IPS DF 6.9 (cell line): ENCODE results near the gene UQCC2.

Experiments used
- DNase-seq: peaks from one replicate; pipeline ENCODE4 v3.0.0-alpha.2; 2013; ENCODE audit warnings: low read depth, low spot score
- H3K27ac ChIP-seq: one replicate; pipeline ENCODE4 v1.5.1; 2013; ENCODE audit warnings: low read length, control low read depth
- H3K27me3 ChIP-seq: 2 replicates; pipeline ENCODE4 v1.6.1; 2013; ENCODE audit warnings: mild to moderate bottlenecking, low read length; ENCODE audit not compliant: control insufficient read depth, insufficient read depth
- H3K36me3 ChIP-seq: 2 replicates; pipeline ENCODE4 v1.6.1; 2013; ENCODE audit warnings: low read length; ENCODE audit not compliant: control insufficient read depth, insufficient read depth
- H3K4me1 ChIP-seq: 2 replicates; pipeline ENCODE4 v1.6.1; 2013; ENCODE audit warnings: low read length; ENCODE audit not compliant: control insufficient read depth, insufficient read depth
- H3K4me3 ChIP-seq: 2 replicates; pipeline ENCODE4 v1.5.1; 2013; ENCODE audit warnings: mild to moderate bottlenecking, low read length
- H3K9me3 ChIP-seq: 2 replicates; pipeline ENCODE4 v1.6.1; 2013; ENCODE audit warnings: low read length, inconsistent platforms; ENCODE audit not compliant: control insufficient read depth, insufficient read depth
- WGBS: extraction: QIAGEN DNeasy Blood & Tissue Kit; methylation state at CpG from one replicate; pipeline ENCODE4 v1.1.7; 2013; ENCODE audit warnings: mixed read lengths, missing lambda C conversion rate; ENCODE audit not compliant: insufficient read length, insufficient coverage; 5-methylcytosine and 5-hydroxymethylcytosine counted together

The UQCC2 gene

DNA sequence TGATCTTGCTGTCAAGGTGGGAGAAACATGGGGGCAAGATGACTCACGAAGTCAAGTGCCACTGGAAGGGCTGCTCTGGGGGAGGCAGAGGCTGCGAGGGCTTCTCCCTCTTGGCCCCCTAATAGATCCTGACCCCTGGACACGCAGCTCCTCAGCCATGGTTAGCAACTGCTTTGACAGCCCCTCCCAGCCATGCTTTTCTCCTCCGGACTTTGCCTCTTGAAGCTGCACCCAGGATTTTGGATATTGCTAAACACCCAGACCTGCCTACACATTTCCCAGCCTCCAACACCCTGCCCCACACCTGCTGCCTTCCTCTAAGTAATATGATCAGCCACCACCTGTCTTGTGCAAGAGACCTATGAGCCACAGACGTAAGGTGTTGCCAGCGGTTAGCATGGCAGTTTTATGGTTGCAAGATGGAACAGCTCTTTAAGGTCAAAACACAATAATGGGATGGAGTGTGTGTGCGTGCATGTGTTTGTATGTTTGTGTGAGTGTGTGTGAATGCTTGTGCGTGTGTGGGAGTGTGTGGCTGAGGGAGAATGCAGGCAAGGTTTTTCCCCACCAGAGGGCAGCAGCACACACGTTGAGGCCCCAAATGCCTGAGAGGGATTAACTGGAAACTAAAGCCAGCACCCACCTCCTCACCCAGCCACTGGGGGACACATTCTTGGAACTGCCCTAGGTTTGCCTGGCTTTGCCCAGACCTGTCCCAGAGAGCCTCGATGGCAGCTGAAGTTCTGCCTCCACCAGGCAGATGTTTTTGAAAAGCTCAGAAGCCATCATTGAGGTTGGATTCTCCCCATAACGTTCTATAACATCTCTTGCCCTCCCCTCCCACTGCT is 32.7 kb upstream of the UQCC2 start:
- WGBS = no CpG with 5 or more reads among the region's 11 CpGs
- no peaks in the 10 kb centered on the region for H3K36me3 ChIP-seq
- H3K27me3 ChIP-seq = no peaks in the 10 kb centered on the region
- DNase-seq = peak; percentile 82
- no peaks in the 10 kb centered on the region for H3K9me3 ChIP-seq
- H3K4me1 ChIP-seq = peaks cover 18% of the 10 kb centered on the region
- no peak overlapping the region for H3K27ac ChIP-seq
- H3K4me3 ChIP-seq = no peak overlapping the region

DNA sequence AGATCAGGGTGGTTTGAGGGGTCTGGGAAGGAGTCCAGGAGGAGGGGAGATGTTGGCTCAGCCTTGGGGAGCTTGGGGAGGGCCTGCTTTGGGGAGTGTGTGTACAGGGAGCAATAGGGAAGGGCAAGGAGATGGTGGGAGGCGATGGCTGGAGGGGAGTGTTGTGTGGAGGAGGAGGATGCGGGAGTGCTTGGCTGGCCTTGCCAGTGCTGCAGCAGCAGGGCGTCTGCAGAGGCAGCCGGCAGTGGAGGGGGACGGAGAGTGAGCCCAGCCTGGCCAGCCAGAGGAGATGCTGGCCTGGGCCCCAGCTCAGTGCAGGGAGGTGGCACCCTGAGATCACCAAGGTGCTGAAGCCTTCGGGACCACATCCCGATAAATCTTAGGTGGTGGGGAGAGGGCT is 31.3 kb upstream of the UQCC2 start:
- DNase-seq = no peak
- H3K4me3 ChIP-seq = no peak overlapping the region
- no peaks in the 10 kb centered on the region for H3K27me3 ChIP-seq
- WGBS = no CpG with 5 or more reads among the region's 7 CpGs
- H3K4me1 ChIP-seq = peaks cover 15% of the 10 kb centered on the region
- H3K27ac ChIP-seq = no peak overlapping the region
- no peaks in the 10 kb centered on the region for H3K9me3 ChIP-seq
- H3K36me3 ChIP-seq = no peaks in the 10 kb centered on the region

DNA sequence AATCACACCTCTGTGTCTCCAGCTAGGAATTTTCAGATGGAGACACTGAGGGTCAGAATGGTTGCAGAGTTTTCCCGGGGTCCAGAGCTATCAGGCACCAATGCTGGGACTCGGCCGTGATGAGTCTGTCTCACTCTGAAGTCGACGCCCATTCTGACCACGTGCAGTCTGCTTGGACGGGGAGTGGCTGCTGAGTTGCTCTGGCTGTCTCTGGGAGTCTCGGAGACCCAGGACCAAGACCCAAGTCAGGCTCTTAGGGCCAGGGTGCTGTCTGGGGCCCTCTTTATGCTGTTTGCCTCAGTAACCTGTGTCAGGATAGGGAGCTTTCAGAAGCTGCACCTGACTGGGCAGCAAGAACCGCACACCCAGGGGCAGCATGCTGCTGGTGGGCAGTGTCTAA is 30.6 kb upstream of the UQCC2 start:
- H3K27me3 ChIP-seq = no peaks in the 10 kb centered on the region
- H3K4me3 ChIP-seq = no peak overlapping the region
- WGBS = no CpG with 5 or more reads among the region's 9 CpGs

DNA sequence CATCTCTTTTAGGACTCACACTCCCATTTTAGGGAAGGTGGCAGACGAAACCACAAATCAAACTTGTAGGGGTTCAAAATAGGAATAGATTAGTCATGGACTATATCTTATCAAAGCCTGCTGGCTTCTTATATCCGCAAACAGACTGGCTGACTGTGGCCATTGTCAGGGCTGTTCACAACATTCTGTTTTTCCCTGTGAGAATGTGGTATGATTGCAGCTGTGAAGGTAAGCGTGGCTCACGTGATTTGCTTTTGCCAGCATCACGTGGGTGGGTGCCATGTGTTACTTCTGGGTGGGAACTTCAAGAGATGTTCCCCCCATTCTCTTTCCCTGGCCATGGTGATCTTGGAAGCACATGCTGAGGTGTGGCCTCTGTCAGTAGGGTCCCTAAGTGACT is 29.3 kb upstream of the UQCC2 start:
- no peak overlapping the region for H3K27ac ChIP-seq
- no peaks in the 10 kb centered on the region for H3K27me3 ChIP-seq
- no peaks in the 10 kb centered on the region for H3K9me3 ChIP-seq
- no peak overlapping the region for H3K4me3 ChIP-seq
- peaks cover 4% of the 10 kb centered on the region; the same call in 1 of the 2 replicates for H3K4me1 ChIP-seq
- H3K36me3 ChIP-seq = no peaks in the 10 kb centered on the region
- no peak for DNase-seq
- no CpG with 5 or more reads among the region's 5 CpGs for WGBS

More for the DNA sequence above, 30.6 kb upstream of the UQCC2 start:
- H3K36me3 ChIP-seq = no peaks in the 10 kb centered on the region
- H3K27ac ChIP-seq = no peak overlapping the region
- no peak for DNase-seq
- no peaks in the 10 kb centered on the region for H3K9me3 ChIP-seq
- peaks cover 15% of the 10 kb centered on the region for H3K4me1 ChIP-seq

DNA sequence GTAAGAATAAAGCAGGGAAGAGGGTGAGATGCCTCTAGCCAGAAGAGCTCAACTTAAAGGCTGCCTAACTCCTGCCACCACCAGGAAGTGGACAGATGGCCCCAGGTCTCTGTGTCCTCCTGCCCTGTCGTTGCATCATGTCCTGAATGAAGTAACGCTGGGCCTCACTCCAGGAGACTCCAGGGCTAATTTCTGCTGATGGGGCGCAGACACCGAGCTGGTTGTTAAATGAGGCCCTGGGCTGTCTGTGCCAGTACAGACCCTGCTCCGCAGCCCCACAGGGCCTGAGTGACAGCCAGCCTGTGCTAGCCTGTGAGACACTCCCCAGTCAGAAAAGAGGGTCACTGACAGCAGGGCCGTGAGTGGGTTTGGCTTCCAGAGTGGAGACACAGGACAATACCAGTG is 28.7 kb upstream of the UQCC2 start:
- Histone ChIP-seq H3K27ac (no peak overlapping the region), H3K36me3 (no peaks in the 10 kb centered on the region), H3K9me3 (no peaks in the 10 kb centered on the region), H3K4me1 (peaks cover 3% of the 10 kb centered on the region; the same call in 1 of the 2 replicates), H3K27me3 (no peaks in the 10 kb centered on the region), H3K4me3 (no peak overlapping the region)
- no CpG with 5 or more reads among the region's 6 CpGs for WGBS
- DNase-seq = no peak

DNA sequence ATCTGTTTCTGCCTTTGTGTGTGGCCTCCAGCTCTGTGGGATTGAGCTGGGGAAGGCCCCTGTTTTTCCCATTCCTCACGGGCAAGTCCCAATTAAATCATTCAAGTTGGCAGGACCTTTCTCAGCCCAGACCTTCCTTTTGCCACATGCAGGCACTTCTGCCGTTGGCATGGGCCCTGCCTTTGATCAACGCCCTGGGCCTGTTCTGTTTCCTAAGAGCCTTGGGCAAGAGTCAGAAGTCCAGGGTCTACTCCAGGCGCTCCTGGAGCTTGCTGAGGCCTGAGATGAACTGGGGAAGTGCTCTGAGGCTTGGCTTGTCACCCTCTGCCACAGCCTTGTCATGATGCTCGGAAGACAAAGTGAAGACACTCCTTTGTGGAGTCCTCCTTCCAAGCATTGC is 28.1 kb upstream of the UQCC2 start:
- no peak overlapping the region for H3K27ac ChIP-seq
- H3K4me3 ChIP-seq = no peak overlapping the region
- no CpG with 5 or more reads among the region's 5 CpGs for WGBS

DNA sequence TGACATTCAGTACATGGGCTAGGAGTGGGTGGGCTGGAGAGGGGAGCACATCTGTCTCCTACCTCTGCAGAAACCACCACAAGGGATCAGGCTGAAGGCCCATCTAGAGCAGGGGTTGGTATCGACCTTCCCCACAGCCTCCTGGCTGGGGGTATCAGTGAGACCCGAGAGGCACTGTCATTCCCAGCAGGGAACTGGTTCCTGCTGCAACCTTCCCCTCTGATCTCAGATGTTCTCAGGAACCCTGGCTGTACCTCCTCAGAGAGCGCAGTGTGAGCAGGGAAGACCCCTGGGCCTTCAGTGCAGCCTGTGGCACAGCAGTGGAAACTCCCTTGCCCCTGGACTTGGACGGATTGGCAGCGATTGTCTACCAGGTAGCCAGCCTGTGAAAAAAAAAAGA is 27.4 kb upstream of the UQCC2 start:
- Histone ChIP-seq H3K9me3 (no peaks in the 10 kb centered on the region), H3K27ac (no peak overlapping the region), H3K36me3 (no peaks in the 10 kb centered on the region), H3K4me3 (no peak overlapping the region), H3K4me1 (peaks cover 1% of the 10 kb centered on the region; the same call in 1 of the 2 replicates), H3K27me3 (no peaks in the 10 kb centered on the region)
- no CpG with 5 or more reads among the region's 5 CpGs for WGBS
- no peak for DNase-seq

More for the DNA sequence above, 28.1 kb upstream of the UQCC2 start:
- Histone ChIP-seq H3K9me3 (no peaks in the 10 kb centered on the region), H3K4me1 (peaks cover 3% of the 10 kb centered on the region; the same call in 1 of the 2 replicates), H3K27me3 (no peaks in the 10 kb centered on the region), H3K36me3 (no peaks in the 10 kb centered on the region)
- DNase-seq = no peak

DNA sequence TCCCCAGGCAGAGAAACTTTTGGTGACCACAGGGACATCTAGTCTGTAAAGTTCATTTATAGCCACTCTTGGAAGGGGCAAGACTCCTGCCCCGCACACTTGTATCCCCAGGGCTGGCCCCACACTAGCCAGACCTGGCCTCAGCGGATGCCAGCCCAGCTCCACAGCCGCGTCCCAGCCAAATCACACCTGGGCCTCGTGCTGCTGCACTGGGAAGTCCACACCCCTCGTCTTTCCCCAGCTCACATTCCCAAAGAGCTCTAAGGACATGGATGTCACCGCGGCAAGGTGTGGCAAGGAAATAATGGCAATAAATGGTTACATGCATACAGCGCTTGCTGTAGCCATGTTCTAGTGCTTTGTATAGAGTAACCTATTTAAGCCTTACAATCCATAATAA is 26.7 kb upstream of the UQCC2 start:
- H3K9me3 ChIP-seq = no peaks in the 10 kb centered on the region
- H3K36me3 ChIP-seq = no peaks in the 10 kb centered on the region
- WGBS = no CpG with 5 or more reads among the region's 9 CpGs
- no peak overlapping the region for H3K4me3 ChIP-seq
- H3K27ac ChIP-seq = no peak overlapping the region
- no peak for DNase-seq
- H3K27me3 ChIP-seq = no peaks in the 10 kb centered on the region
- H3K4me1 ChIP-seq = peaks cover 1% of the 10 kb centered on the region; the same call in 1 of the 2 replicates

DNA sequence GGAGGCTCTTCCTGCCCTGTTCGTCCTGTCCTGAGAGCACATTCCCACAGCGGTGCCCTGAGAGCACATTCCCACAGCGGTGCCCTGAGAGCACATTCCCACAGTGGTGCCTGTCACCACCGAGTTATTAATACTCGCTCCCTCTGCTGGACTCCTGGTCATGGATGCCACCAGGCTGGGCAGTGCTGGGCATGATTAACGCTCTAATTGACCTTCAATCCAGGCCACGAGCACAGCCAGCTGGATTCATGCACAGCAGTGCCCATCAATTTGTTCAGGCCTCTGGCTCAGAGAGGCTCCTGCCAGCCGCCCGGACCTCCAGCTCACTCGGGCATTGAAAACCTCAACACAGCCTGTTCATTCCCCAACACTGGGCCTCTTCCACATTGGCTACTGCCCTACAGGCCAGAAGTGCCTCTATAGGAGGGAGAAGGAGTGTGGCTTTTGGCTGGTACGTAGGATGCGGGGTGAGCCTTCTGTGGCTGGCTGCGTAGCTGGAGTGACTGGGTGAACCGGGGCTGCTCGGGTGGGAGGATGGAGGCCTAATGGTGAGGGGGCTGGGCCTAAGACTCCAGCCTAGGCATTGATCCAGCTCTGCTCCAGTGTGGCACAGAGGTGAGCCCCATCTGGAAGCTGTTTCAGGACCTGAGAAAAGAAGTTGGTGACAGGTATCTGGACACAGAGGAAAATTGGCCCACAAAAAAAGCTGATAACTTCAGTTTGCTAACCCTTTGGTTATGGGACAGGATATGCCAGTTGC is 25.9 kb upstream of the UQCC2 start:
- H3K27me3 ChIP-seq = no peaks in the 10 kb centered on the region
- H3K36me3 ChIP-seq = no peaks in the 10 kb centered on the region
- no CpG with 5 or more reads among the region's 15 CpGs for WGBS
- DNase-seq = no peak
- no peaks in the 10 kb centered on the region for H3K4me1 ChIP-seq
- H3K9me3 ChIP-seq = no peaks in the 10 kb centered on the region
- no peak overlapping the region for H3K4me3 ChIP-seq
- H3K27ac ChIP-seq = no peak overlapping the region

DNA sequence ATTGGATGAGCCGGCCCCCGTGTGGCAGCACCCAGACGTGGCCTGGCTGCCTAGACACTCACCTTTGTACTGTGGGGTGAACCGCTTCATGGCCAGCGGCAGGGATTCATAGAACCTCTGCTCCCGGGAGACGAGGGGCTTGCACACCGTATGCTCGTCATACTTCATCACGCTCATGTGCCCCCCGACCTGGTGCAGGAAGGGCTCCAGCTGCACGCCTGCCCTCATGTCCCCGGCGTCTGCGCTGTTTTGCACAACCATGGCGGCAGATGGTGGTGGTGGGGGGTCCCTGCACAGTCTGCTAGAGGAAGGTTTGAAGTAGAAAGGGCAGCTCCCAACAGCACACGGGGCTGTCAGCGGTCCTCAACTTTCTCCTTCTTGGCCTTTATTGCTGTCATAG is 23.7 kb upstream of the UQCC2 start:
- H3K27me3 ChIP-seq = no peaks in the 10 kb centered on the region
- no CpG with 5 or more reads among the region's 18 CpGs for WGBS

More for the DNA sequence above, 23.7 kb upstream of the UQCC2 start:
- H3K9me3 ChIP-seq = no peaks in the 10 kb centered on the region
- H3K27ac ChIP-seq = no peak overlapping the region
- H3K4me1 ChIP-seq = no peaks in the 10 kb centered on the region
- DNase-seq = no peak
- no peaks in the 10 kb centered on the region for H3K36me3 ChIP-seq
- H3K4me3 ChIP-seq = no peak overlapping the region
